ENCODE measurements around the gene HNRNPM. TPM values are rescaled to one million over a fixed set of nuclear protein-coding genes. Genes with fewer than 3 reads are reported as not detected.

Gene HNRNPM
- 100 to 1,000 TPM; 103 to 126 (median 116) TPM for total RNA-seq

DNA sequence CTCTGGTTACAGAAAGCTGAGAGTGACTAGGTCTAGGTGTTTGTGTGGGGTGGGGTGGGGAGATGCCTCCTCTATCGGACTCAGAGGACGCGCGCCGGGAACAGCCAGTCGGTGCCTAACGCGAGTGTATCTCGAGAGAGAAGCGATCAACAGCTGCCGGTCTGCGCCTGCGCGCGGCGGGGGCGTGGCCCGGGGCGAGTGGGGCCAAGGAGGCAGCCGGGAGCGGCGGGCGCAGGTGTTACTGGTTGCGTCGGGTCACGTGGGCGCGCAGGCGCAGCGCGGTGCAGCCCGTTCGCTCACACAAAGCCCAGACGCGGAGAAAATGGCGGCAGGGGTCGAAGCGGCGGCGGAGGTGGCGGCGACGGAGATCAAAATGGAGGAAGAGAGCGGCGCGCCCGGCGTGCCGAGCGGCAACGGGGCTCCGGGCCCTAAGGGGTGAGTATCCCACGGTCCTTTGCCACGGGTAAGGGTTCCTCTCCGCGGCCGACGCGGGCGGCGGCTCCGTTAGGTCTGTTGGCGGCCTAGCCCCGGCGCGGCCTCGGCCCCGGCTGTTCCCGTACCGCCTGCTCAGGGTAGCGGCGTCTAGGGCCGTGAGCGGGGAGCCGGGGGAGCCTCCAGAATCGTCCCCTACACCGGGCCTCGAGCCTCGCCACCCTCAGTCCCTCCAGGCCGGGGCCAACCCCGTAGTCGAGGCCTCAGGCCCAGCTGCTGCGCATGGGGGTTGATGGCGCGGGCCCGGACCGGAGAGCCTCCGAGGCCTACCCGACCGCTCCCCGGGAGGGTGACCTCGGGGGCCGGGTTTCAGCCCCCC is at the start of gene HNRNPM:
Gene HNRNPM (plus strand): TSS at position 299 of the 811 bp plus-strand sequence. CDS start 24 bp downstream, at position 323.
- Histone ChIP-seq H3K4me1 (peaks cover 43 to 50% (median 47%) of the 10 kb centered on the region in 4 donors), H3K27me3 (no peaks in the 10 kb centered on the region), H3K9me3 (no peaks in the 10 kb centered on the region), H3K27ac (replicated peaks in 1 of 4) (peak within 1 kb of the TSS; percentile 94 to 98 (median 97)), H3K4me3 (peak within 1 kb of the TSS; percentile 81 to 99 (median 90)), H3K36me3 (peaks cover 0 to 19% (median 11%) of the 10 kb centered on the region in 4 donors)
- peak; percentile 100 for DNase-seq (ENCODE audit: extremely low spot score)
- WGBS = 0% methylated on average over 10 of the region's 93 CpGs
- peak; percentile 97 to 98 for TF ChIP-seq POLR2AphosphoS5 (IDR thresholded peaks at IDR 0.05)
- peak; percentile 91 for TF ChIP-seq POLR2A (IDR thresholded peaks at IDR 0.05; ENCODE audit: low read depth)
- TF ChIP-seq, protein P1, sequence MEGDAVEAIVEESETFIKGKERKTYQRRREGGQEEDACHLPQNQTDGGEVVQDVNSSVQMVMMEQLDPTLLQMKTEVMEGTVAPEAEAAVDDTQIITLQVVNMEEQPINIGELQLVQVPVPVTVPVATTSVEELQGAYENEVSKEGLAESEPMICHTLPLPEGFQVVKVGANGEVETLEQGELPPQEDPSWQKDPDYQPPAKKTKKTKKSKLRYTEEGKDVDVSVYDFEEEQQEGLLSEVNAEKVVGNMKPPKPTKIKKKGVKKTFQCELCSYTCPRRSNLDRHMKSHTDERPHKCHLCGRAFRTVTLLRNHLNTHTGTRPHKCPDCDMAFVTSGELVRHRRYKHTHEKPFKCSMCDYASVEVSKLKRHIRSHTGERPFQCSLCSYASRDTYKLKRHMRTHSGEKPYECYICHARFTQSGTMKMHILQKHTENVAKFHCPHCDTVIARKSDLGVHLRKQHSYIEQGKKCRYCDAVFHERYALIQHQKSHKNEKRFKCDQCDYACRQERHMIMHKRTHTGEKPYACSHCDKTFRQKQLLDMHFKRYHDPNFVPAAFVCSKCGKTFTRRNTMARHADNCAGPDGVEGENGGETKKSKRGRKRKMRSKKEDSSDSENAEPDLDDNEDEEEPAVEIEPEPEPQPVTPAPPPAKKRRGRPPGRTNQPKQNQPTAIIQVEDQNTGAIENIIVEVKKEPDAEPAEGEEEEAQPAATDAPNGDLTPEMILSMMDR (IDR thresholded peaks at IDR 0.05) = peak in 1 of 3 experiments; percentile 13
- no peak for TF ChIP-seq EP300 (IDR thresholded peaks at IDR 0.05)
- intact Hi-C loops (cut with DNase I) = loop anchor here (5.0 kb wide), 2 partner anchors 33 to 62 kb away; partner anchors contain the start of gene MARCHF2

GRCh38 chr19:8395621-8396082 is 49.1 kb upstream of the HNRNPM start:
- 92% methylated on average over 7 of the region's 14 CpGs for WGBS
- intact Hi-C loops (cut with DNase I) = loop anchor here (1.0 kb wide), 1 partner anchor 41 kb away; no protein-coding TSS in a partner anchor
- DNase-seq (ENCODE audit: extremely low spot score) = no peak
- Histone ChIP-seq H3K27me3 (no peaks in the 10 kb centered on the region), H3K4me3 (no peak overlapping the region), H3K4me1 (peaks cover 78 to 86% (median 79%) of the 10 kb centered on the region in 4 donors), H3K9me3 (no peaks in the 10 kb centered on the region), H3K27ac (replicated peaks in 1 of 4) (peak overlapping the region in 2 of 4 donors; percentile 100), H3K36me3 (peaks cover 7 to 20% (median 18%) of the 10 kb centered on the region in 4 donors)
- no peak for TF ChIP-seq POLR2A (IDR thresholded peaks at IDR 0.05; ENCODE audit: low read depth)
- TF ChIP-seq POLR2AphosphoS5 (IDR thresholded peaks at IDR 0.05) = no peak
- TF ChIP-seq, protein P1 (IDR thresholded peaks at IDR 0.05) = no peak
- TF ChIP-seq EP300 (IDR thresholded peaks at IDR 0.05) = no peak

DNA sequence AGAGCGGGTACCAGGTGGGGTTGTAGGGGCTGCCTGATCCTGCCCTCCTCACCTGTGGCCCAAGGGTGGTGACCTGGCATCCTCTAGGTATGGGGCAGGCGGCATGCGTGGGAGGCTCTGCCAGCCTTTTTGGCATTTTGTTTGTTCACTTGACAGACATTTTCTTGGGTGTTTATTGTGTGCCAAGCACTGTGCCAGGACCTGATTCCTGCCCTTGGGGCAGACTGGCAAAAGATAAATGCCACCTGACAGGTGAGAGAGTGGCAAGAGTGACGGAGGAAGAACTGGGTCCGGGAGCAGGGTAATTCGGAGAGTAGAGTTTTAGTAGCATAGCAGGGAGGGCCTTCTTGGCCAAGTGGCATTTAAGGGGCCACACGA is 48.6 kb upstream of the HNRNPM start:
- Histone ChIP-seq H3K36me3 (peaks cover 7 to 25% (median 21%) of the 10 kb centered on the region in 4 donors), H3K27ac (replicated peaks in 1 of 4) (peak overlapping the region in 1 of 4 donors; percentile 13), H3K4me3 (no peak overlapping the region), H3K27me3 (no peaks in the 10 kb centered on the region), H3K9me3 (no peaks in the 10 kb centered on the region), H3K4me1 (peaks cover 73 to 81% (median 74%) of the 10 kb centered on the region in 4 donors)
- no peak for DNase-seq (ENCODE audit: extremely low spot score)
- TF ChIP-seq EP300 (IDR thresholded peaks at IDR 0.05) (no peak), POLR2A (IDR thresholded peaks at IDR 0.05; ENCODE audit: low read depth) (no peak), POLR2AphosphoS5 (IDR thresholded peaks at IDR 0.05) (no peak)
- TF ChIP-seq, protein P1 (IDR thresholded peaks at IDR 0.05) = no peak
- intact Hi-C loops (cut with DNase I) = loop anchor here (1.0 kb wide), 1 partner anchor 42 kb away; no protein-coding TSS in a partner anchor
- 93% methylated on average over 7 of the region's 7 CpGs for WGBS

- H3K27ac ChIP-seq (replicated peaks in 1 of 4) = peak overlapping the region in 2 of 4 donors; percentile 38 to 47
- H3K36me3 ChIP-seq = peaks cover 7 to 27% (median 26%) of the 10 kb centered on the region in 4 donors
- no peak for TF ChIP-seq EP300 (IDR thresholded peaks at IDR 0.05)
- TF ChIP-seq, protein P1 (IDR thresholded peaks at IDR 0.05) = peak; percentile 52 to 67 (median 54)
- H3K4me3 ChIP-seq = no peak overlapping the region
- H3K4me1 ChIP-seq = peaks cover 68 to 76% (median 69%) of the 10 kb centered on the region in 4 donors
- 65% methylated on average over 20 of the region's 22 CpGs for WGBS
- no peak for DNase-seq (ENCODE audit: extremely low spot score)
- no peaks in the 10 kb centered on the region for H3K9me3 ChIP-seq
- no peaks in the 10 kb centered on the region for H3K27me3 ChIP-seq
- intact Hi-C loops (cut with DNase I) = loop anchor here (1.0 kb wide), 1 partner anchor 42 kb away; no protein-coding TSS in a partner anchor
Observed at GRCh38 chr19:8396563-8397203, 48.1 kb upstream of the HNRNPM start.

All from esophagus muscularis mucosa (tissue), 4 donors.